ENCODE results near the gene TTC16.
"Not testable (repeated sequence)": the region's sequence is repeated elsewhere in the genome, so short reads cannot be mapped to it uniquely, and the experiment has no call there.

Gene TTC16

DNA sequence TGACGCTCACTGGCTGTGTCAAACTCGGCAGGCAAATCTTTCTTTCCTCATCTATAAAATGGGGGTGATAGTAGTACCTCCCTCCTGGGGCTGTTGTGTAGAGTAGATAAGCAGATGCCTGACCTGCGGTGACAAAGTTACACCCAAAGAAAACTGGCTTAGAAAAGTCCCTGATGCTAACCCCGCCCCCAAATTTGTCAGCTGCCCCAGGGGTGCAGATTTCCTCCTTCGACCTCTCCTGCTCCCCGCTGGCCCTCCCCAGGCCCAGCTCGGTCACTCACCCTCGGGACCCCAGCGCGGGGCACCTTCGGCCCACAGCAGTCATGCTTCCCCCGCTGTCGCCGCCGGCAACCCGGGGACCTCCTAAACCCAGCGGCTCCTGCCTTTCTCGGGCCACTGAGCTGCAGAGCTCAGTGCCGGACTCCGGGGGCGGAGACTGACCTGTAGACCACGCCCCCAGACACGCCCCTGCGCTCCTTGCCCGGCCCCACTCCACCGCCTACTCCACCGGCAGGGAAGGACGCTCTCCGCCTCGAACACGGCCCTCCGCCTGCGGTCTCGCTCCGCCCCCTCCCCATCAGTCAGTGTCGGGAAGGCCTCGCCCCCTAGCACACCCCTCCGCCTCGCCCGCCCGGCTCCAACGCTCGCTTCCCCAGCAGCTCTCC is 55.2 kb downstream of the TTC16 start:
- DNase-seq = peak; percentile 98

DNA sequence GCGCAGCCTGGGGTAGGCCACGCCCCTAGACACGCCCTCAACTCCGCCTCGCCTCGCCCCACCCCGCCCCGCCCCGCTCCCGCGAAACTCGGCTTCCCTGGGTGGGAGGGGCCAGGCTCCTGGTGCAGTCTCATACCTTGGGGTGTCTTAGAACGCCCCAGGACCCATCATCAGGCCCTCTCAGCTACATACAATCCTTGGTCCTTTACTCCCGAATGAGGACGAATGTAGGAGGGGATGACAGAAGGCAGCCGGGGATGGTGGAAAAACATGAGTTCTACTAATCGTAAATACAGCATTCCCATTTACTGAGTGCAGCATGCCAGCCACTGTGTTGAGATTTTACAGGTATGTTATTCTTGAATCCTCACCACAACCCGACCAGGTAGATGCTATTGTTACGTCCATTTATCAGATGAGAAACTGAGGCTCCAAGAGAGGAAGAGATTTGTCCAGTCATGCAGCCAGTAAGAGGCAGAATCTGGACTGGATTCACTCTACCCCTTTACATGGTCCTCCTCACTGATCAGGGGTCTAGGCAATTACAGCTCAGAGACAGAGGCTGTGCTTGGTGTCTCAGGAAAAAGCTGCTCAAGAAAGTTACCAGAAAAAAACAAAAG is 55.8 kb downstream of the TTC16 start:
- DNase-seq = no peak

GRCh38 chr9:127772603-127773002 is 56.7 kb downstream of the TTC16 start:
- no peak for DNase-seq

DNA sequence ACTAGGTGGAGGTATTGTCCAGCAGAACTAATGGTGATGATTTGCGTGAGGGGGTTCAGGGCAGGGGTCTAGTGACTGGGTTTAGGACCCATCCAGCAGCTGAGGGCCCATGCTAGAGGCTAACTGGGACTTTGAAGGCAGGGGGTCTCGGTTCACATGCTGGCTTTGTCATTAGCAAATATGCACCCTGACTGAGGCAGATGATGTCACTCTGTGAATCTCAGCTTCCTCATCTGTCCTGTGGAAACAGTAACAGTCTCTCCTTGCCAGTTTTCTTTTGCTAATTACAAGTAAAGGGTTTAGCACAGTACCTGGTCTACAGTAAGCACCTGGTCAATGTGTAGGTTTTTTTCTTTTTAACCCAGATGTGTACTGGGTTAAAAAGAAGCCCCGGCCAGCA is 57.4 kb downstream of the TTC16 start:
- no peak for DNase-seq

DNA sequence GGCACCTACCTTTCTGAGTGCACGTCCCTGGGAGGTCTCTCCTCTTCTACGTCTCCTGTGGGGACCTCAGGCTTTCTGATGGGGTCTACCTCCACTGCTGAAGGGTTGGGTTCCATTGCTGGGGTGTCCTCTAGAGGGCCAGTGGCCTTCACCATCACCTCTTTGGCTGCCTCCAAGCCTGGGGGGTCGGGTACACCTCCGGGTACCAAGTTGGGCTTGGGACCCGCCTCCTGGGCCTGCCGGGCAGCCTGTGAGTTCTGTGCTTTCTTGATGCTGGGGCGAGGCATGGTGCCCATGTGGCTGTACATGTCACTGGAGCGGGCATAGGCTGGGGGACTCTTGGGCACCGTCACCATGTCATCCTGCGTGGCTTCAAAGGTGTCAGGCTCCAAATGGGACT is 58.1 kb downstream of the TTC16 start:
- DNase-seq = no peak

GRCh38 chr9:127776195-127776923 is 60.5 kb downstream of the TTC16 start:
- DNase-seq = peak; percentile 74

- no peak for DNase-seq
These were observed 61.0 kb downstream of the TTC16 start for GRCh38 chr9:127776924-127777289.

DNA sequence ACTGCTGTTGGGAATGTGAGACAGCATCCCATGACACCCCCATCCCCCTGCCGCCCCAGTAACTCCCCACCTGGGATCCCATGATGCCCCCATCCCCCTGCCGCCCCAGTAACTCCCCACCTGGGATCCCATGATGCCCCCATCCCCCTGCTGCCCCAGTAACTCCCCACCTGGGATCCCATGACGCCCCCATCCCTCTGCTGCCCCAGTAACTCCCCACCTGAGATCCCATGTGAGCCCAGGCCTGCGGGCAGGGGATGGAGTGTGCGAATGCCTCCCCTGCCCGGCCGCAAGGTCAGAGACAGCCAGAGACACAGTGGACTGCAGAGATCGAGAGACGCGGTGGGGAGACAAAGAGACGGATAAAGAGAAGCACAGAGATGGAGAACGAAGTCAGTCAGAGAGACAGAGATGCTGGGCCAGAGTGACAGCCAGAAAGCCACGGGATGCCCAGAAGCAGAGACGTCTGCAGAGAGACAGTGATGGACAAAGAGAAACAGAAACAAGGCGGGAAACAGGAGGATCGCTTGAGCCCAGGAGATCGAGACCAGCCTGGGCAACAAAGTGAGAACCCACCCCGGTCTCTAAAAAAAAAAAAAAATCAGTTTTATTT is 61.6 kb downstream of the TTC16 start:
- no peak for DNase-seq

GRCh38 chr9:127778280-127779135 is 62.6 kb downstream of the TTC16 start, which contains the start of gene SH2D3C:
Gene SH2D3C, minus strand, starts transcription at chr9:127778666. Its CDS starts 39 bp downstream, at chr9:127778627.
- DNase-seq = peak; percentile 81

- DNase-seq = peak; percentile 37
These were observed 63.5 kb downstream of the TTC16 start for GRCh38 chr9:127779136-127779981.

DNA sequence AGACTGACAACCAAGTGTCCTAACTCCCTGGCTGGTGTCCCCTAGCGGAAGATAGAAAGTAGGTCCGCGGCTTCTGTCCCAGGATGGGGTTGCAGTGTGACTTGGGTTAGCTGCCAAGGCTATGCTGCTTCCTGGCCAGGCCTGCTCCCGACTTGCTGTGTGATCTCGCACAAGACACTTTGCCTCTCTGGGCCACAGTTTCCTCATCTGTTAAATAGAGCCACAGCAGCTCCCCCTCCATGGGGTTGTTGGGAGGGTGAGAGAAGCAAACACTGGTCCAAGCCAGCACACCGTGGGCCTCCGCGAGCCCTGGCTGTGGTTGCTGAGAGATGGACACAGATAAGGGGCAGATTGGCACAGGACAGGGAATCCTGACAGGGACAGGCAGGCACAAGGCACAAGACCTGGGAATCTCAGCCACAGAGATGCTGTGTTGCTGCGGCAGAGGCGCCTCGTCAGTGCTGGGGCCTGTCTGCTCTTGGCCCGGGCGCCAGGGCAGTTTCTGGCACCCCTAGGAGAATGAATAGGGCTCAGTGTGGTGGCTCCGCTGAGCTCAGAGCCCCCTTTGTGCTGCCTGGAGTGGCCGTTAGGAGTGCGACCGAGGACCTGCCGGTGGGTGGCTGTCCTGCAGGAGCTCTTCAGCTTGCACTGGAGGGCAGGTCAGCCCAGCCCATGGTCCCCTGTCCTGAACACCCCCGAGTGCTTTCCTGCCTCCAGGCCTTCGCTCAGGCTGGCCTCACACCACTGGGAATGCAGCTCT is 64.4 kb downstream of the TTC16 start:
- no peak for DNase-seq

DNA sequence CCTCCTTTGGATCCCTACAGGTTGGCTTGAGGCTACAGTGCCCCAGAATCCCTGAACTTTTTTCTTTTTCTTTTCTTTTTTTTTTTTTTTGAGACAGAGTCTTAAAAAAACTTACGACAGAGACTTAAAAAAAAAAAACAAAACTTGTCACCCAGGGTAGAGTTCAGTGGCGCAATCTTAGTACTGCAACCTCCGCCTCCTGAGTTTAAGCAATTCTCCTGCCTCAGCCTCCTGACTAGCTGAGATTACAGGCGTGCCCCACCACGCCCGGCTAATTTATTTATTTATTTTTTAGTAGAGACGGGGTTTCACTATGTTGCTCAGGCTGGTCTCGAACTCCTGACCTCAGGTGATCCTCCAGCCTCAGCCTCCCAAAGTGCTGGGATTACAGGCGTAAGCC is 65.0 kb downstream of the TTC16 start:
- not testable (repeated sequence) for DNase-seq
